Subcutaneous adipose tissue (tissue), 4 donors: Measurements from ENCODE around the gene CWC27. TPM values are rescaled to one million over a fixed set of nuclear protein-coding genes. Genes with fewer than 3 reads are reported as not detected.

Experiments used
- total RNA-seq, 4 donors: library from RNA; depleted of rRNA; stranded (reverse); fragments of >200 nt; gene quantifications; one replicate each; pipeline ENCODE4 v1.1.0, GENCODE V29; 2016
- TF ChIP-seq, protein P1 (sequence below): fragments of 450-650 bp; IDR thresholded peaks from one replicate; pipeline ENCODE4 v1.5.1; 2016; ENCODE audit warnings: low read depth, mild to moderate bottlenecking, control low read depth, antibody characterized with exemption, moderate library complexity

Gene CWC27
- total RNA-seq, 4 donors from 2014 or later: 9.0 to 17.8 (median 15.2) TPM

DNA sequence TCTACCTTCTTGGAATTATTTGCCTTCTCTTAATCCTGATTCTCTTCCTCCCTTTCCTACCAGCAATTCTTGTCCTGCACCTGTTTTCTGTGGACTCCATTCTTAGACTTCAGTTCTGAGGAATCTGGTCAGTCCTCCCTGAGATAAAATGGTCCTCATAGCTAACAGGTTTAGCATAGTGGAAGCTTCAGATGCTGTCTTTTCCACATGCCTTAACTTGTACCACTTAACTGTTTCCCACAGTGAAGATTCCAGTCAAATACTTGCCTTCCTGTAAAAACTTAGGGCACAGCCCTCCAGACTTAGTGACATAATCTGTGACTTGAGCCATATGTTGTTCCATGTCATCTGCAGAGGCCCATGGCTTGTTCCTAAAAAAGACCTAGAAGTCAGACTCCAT, 261.3 kb downstream of the CWC27 start:
- TF ChIP-seq, protein P1, sequence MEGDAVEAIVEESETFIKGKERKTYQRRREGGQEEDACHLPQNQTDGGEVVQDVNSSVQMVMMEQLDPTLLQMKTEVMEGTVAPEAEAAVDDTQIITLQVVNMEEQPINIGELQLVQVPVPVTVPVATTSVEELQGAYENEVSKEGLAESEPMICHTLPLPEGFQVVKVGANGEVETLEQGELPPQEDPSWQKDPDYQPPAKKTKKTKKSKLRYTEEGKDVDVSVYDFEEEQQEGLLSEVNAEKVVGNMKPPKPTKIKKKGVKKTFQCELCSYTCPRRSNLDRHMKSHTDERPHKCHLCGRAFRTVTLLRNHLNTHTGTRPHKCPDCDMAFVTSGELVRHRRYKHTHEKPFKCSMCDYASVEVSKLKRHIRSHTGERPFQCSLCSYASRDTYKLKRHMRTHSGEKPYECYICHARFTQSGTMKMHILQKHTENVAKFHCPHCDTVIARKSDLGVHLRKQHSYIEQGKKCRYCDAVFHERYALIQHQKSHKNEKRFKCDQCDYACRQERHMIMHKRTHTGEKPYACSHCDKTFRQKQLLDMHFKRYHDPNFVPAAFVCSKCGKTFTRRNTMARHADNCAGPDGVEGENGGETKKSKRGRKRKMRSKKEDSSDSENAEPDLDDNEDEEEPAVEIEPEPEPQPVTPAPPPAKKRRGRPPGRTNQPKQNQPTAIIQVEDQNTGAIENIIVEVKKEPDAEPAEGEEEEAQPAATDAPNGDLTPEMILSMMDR: no peak

DNA sequence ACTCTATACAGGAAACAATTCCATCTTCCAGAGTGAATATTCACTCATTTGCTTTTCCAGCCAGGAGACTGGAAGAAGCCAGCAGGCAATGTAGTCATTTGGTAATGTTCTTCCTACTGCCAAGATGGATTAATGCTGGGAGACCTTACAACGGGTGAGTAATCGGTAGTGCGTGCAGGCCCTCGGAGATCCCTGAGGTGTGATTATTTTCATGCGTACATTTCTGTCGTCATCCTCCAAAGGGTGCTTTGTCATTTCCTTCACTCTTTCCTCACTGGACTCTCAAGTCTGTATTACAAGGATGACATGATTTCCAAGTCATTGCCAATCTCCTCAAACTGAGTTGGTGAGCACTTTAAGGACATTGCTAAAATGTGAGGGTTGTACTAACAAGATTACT, 263.5 kb downstream of the CWC27 start:
- TF ChIP-seq, protein P1: no peak

DNA sequence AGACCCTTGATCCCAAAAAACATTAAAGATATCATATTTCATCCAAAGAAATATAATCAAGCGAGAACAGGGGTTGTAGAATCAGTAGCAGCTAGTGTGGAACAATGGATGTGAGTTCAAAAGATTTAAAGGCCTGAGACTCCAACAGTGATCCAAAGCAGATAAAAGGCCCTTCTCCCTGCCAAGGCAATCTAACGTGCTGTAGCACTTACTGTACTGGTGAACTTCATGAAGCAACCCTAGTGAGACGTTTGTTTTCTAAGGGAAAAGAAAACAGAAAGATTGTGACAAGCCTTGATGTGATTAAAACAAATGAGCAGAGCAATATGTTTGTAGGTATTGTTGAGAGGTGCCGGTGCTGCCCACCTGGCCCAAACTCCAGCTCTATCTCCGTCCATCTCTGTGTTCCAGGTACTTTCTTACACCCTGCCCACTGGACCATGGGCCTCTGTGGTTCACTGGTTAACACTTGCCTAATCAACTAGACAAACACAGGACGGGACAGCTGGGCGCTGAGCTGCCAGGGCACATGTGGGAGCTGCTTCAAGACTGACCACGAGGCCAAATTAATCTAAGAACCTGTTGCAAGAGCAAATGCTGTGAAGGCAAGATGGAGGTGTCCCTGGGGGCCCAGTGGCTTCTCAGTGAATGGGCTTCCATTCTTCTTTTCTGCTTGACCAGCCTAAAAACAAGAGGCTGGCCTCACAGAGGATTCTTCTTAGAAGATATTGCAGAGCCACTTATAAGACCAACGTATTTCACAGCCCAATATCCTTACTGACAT, 265.5 kb downstream of the CWC27 start:
- TF ChIP-seq, protein P1: no peak

DNA sequence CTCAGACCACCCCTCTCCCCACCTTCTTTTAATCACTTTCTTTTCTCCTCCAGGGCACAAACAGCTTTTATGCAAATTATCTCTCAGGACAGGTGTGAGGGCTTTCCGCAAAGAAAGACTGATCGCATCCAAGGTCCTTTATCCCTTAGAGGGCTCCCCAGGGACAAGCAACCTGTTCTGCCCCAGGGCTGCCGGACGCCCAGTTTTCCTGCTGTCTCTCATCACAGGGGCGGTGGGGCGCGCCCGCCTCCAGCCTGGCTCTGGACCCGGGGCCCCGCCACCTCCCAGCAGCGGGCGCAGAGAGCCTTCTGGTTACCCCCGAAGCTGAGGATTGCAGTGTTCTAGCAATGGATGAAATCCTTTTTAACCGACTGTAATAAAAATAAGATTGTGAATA, 266.1 kb downstream of the CWC27 start:
- TF ChIP-seq, protein P1: no peak

DNA sequence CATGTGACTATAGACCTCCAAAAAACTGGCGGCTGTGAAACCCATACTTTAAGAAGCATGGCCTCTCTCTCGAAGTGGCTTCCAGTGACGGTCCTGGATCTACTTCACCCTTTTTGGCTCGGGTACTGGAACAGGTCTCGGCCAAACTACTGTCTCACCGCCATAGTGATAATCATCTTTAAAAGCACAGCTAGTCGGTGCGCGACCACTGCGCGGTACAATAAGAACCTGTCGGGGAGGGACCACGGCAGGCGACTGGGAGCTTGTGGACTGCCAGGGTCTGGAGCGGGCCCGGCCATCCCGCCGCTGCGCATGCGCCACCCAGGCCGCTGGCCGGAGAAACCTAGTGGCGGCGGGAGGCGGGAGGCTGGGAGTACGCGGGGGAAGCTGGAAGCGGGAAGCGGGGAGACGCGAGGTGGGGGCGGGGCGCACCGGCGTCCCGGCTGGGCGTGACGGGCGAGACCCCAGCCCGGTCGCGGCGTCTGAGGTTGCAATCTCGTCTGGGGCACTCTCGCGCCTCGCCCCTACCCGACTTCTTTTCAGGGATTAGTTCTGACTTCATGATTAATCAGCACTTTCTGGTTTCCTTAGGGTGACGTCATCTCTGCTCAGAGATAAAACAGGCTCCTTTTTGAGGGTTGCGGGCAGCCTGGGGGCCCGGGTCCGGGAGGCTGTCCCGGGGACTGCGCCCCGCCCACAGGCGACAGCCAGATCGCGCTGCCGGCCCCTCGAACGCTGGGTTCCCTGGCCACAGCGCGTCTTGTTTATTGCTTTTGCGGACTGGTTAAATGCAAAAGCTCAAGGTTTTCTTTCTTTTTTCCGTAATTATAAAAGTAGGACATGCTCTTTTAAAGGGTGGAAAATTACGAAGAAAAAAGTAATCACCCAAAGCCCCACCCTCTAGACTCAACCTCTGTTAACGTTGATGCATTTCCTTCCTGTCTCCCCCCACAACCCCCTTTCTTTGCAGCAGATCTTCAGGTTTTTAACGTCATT, 266.8 kb downstream of the CWC27 start:
- TF ChIP-seq, protein P1: no peak

DNA sequence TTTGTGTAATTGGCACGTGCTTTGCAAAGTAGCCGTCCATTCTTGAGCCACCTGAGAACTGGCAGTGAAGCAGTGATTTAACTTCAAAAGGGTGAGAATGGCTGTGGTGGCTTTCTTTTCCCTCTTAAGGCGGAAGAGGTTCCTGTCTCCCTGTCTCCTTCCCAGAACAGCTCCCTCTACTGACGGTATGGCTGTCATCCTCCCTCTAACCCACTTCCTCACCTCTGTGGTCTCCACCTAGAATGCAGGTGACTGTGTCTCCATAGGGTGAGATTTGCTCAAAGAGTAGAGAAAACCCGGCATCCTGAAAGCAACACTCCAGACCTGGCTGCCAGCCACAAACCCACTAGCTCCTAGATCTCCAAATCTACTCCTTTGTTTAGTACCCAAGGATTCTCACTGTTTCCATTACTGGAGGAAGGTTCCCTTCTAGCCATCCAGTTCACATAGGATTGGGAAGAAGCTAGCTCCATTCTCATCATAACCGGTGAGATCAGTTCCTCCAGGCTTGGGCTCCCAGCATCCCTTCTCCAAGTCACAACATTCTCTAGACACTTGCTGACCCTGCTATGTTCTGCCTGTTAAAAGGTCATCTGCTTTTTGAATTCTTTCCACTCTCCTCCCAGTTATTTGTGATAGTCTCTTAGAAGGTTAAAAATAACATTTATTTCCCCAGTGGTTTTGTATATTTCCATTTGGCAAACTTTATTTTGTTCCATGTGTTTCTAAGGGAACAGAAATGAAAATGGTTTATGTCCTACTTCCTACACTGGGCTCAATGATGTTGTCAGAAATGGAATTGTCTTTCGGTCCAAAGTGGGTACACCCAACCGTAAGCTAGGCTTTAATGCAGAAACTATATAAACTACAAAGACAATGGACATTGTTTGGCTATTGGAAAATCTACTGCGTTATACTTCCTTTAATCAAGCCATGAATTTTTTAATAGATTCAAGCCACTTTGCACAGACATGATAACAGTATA, 269.4 kb downstream of the CWC27 start:
- TF ChIP-seq, protein P1: no peak
